Ishikawa (cell line): ENCODE data around the gene ATP2A2.

Source experiments
- CEBPB ChIP-seq: IDR thresholded peaks from 2 replicates; pipeline ENCODE4 v1.6.1; 2012
- CREB1 ChIP-seq: IDR thresholded peaks from 2 replicates; pipeline ENCODE4 v1.6.1; 2012; ENCODE audit warnings: low read depth
- EGR1 ChIP-seq: IDR thresholded peaks from 2 replicates; pipeline ENCODE4 v1.6.1; 2012
- EP300 ChIP-seq: IDR thresholded peaks from 2 replicates; pipeline ENCODE4 v1.6.1; 2012; ENCODE audit warnings: borderline replicate concordance
- FOXM1 ChIP-seq: IDR thresholded peaks from 2 replicates; pipeline ENCODE4 v1.6.1; 2012; ENCODE audit warnings: low read depth, borderline replicate concordance
- MAX ChIP-seq: IDR thresholded peaks from 2 replicates; pipeline ENCODE4 v1.6.1; 2012
- NFIC ChIP-seq: IDR thresholded peaks from 2 replicates; pipeline ENCODE4 v1.6.1; 2012
- RAD21 ChIP-seq: IDR thresholded peaks from 2 replicates; pipeline ENCODE4 v1.6.1; 2012; ENCODE audit warnings: low read depth
- REST ChIP-seq: IDR thresholded peaks from 2 replicates; pipeline ENCODE4 v1.6.1; 2012; ENCODE audit warnings: low read depth, mild to moderate bottlenecking
- TAF1 ChIP-seq: IDR thresholded peaks from 2 replicates; pipeline ENCODE4 v1.6.1; 2012; ENCODE audit warnings: low read depth, mild to moderate bottlenecking
- TCF12 ChIP-seq: IDR thresholded peaks from 2 replicates; pipeline ENCODE4 v1.6.1; 2012; ENCODE audit warnings: low read depth
- TEAD4 ChIP-seq: IDR thresholded peaks from 2 replicates; pipeline ENCODE4 v1.6.1; 2012
- USF1 ChIP-seq: IDR thresholded peaks from 2 replicates; pipeline ENCODE4 v1.6.1; 2012
- YY1 ChIP-seq: IDR thresholded peaks from 2 replicates; pipeline ENCODE4 v1.6.1; 2012; ENCODE audit warnings: low read depth
- ZBTB7A ChIP-seq: IDR thresholded peaks from 2 replicates; pipeline ENCODE4 v1.6.1; 2012; ENCODE audit warnings: low read depth

The ATP2A2 gene

GRCh38 chr12:110278255-110278536 lies 2.9 kb upstream of the ATP2A2 start:
- TF ChIP-seq REST: no peak

GRCh38 chr12:110279566-110280375 lies 1.3 kb upstream of the ATP2A2 start:
- no peak for TF ChIP-seq FOXM1
- no peak for TF ChIP-seq USF1
- TF ChIP-seq TEAD4: no peak
- TF ChIP-seq EP300: no peak
- no peak for TF ChIP-seq CEBPB
- no peak for TF ChIP-seq REST
- TF ChIP-seq CREB1: no peak
- TF ChIP-seq TAF1: no peak
- TF ChIP-seq NFIC: no peak
- no peak for TF ChIP-seq RAD21

GRCh38 chr12:110280392-110280778 lies 662 bp upstream of the ATP2A2 start:
- TF ChIP-seq EP300 (no peak), USF1 (no peak), TCF12 (no peak), CREB1 (no peak)

GRCh38 chr12:110281549-110282299 lies 677 bp downstream of the ATP2A2 start:
- TF ChIP-seq TCF12 (no peak), YY1 (peak; percentile 81), USF1 (no peak), EGR1 (no peak), EP300 (no peak), CREB1 (no peak), TAF1 (peak; percentile 14; the same call in 1 of the 2 replicates), RAD21 (no peak), REST (no peak), NFIC (no peak), CEBPB (no peak), ZBTB7A (peak; percentile 66), TEAD4 (no peak), MAX (peak; percentile 45; the same call in 1 of the 2 replicates), FOXM1 (no peak)
